Spleen (tissue), 7 donors: ENCODE results near the gene B4GALT2.

Source experiments
- POLR2A ChIP-seq, 3 donors: fragments of 450-650 bp; IDR thresholded peaks; one replicate each; pipeline ENCODE4 v1.5.1; 2017; ENCODE audit warnings: antibody characterized with exemption in 3 of 3, mild to moderate bottlenecking in 1 of 3
- POLR2AphosphoS5 ChIP-seq, 3 donors: sonication (generic); formaldehyde crosslinking; IDR thresholded peaks; one replicate each; pipeline ENCODE4 v1.5.1; 2017; ENCODE audit warnings: antibody characterized with exemption in 3 of 3
- TF ChIP-seq, protein P1 (sequence below), 11 experiments: fragments of 200-600 bp in 7 of 11; fragments of 450-650 bp in 4 of 11; sonication (generic) in 4 of 11; IDR thresholded peaks in 8 of 11; conservative IDR thresholded peaks in 3 of 11; 1 replicate in 7 of 11; 2 replicates in 4 of 11; pipeline versions ENCODE4 v1.4.0 to v1.8.0; 2016 to 2021; ENCODE audit warnings: antibody characterized with exemption in 11 of 11, inconsistent platforms in 4 of 11, mild to moderate bottlenecking in 1 of 11
- donor health status: DM: no; HTN: no; CAD: no; lungs with moderate emphysema.
- donor health status: DM: no; HTN: no; CAD: no.
- donor health status: DM: no; HTN: no; CAD: no.

DNA sequence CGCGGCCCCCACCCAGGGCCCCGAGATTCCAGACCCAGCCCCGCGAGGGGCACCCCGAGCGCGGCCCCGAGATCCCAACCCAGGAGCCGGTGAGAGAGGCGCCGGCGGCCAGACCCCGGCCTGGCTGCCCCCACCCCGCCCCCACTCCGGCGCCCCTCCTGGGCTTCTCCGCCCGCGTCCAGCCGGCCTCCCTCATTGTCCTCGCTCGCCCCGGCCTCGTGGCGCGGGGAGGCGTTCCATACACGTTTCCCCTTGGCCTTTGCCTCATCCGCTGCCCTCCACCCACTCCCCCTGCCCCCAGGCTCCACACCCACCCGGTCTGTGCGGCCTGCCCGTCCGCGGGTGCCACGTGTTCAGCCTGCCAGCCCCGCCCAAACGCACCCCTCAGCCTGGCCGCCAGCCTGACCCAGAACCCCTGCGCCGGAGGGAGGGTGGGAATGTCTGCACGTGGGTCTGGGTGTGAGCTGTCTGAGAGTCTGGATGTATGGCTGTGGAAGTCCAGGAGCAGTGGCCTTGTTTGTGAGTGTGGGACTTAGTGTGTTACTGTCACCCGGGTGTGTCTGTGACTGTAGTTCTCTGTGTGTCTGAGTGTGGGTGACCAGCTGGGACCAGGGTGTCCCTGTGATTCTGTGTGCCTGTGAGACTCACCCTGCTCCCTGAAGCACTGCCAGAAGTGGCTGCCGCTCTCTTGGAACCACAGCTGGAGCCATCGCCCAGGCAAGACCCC lies 681 bp downstream of the B4GALT2 start:
- TF ChIP-seq POLR2AphosphoS5 (IDR thresholded peaks at IDR 0.05) (peak in 2 of 3 donors; percentile 45 to 57), POLR2A (IDR thresholded peaks at IDR 0.05) (no peak)
- TF ChIP-seq, protein P1, sequence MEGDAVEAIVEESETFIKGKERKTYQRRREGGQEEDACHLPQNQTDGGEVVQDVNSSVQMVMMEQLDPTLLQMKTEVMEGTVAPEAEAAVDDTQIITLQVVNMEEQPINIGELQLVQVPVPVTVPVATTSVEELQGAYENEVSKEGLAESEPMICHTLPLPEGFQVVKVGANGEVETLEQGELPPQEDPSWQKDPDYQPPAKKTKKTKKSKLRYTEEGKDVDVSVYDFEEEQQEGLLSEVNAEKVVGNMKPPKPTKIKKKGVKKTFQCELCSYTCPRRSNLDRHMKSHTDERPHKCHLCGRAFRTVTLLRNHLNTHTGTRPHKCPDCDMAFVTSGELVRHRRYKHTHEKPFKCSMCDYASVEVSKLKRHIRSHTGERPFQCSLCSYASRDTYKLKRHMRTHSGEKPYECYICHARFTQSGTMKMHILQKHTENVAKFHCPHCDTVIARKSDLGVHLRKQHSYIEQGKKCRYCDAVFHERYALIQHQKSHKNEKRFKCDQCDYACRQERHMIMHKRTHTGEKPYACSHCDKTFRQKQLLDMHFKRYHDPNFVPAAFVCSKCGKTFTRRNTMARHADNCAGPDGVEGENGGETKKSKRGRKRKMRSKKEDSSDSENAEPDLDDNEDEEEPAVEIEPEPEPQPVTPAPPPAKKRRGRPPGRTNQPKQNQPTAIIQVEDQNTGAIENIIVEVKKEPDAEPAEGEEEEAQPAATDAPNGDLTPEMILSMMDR (IDR thresholded peaks at IDR 0.05 in 8 of 11, conservative IDR thresholded peaks at IDR 0.05 in 3 of 11) = no peak
